Astrocyte of the spinal cord (primary cell): ENCODE data around the gene INO80B.

Experiments
- DNase-seq: peaks from one replicate; pipeline ENCODE4 v3.0.0; 2011; ENCODE audit warnings: low read depth, low spot score
- H3K4me3 ChIP-seq: 2 replicates; pipeline ENCODE4 v1.5.1; 2011; ENCODE audit warnings: low read depth, mild to moderate bottlenecking, low read length, moderate library complexity
- in situ Hi-C: cut with HindIII; loops from 2 replicates; pipeline ENCODE4 v1.10.0; 2017; ENCODE audit warnings: low sequenced_read_pairs
- TF ChIP-seq, protein P1 (sequence below): IDR thresholded peaks from 2 replicates; pipeline ENCODE4 v1.5.1; 2012; ENCODE audit warnings: low read depth, mild to moderate bottlenecking, low read length, inconsistent platforms

Gene INO80B

DNA sequence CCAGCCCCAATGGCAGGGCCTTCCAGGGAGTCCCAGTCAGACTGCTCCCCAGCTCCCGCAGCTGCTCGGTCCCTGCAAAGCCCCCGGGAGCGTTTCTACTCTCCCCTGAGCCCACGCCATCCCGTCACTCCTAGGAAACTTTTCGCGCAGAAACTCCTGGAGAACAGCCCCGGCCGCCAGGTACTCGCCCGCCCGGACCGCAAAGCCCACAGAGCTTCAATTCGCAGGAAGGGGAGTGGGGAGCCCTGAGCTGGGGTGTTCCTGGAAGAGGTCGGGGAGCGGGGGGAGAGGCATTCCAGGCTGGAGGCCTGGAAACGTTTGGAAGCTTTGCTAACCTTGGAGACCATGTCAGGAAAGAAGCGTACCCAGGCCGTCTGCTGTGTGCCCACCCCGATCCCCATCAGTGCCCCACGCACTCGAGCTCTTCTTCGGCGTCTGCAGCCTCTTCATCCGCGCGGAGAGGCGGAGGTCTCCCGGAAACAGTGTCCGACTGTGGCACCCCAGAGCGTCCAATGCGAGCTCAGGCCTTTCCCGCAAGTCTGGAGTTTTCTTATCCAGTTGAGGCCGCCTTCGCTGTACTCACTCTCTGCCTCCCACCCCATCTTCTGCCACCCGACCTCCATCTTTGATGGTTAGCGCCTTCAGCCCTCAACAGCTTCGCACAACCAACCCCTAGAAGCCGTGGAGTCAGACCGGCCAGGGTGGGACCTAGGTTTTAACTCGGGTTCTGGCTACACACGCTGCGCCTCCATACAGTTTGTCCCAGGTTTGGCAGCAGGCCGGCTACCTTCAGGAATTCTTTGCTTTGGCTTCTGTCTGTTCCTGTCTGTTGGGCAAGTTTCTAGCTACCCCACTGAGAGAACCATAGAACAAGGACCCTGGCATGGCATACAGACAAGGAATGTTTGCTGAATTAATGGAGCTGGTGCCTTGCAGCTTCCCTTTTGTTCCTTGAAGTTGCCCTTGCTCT lies 48.9 kb downstream of the INO80B start:
- DNase-seq: no peak
- TF ChIP-seq, protein P1, sequence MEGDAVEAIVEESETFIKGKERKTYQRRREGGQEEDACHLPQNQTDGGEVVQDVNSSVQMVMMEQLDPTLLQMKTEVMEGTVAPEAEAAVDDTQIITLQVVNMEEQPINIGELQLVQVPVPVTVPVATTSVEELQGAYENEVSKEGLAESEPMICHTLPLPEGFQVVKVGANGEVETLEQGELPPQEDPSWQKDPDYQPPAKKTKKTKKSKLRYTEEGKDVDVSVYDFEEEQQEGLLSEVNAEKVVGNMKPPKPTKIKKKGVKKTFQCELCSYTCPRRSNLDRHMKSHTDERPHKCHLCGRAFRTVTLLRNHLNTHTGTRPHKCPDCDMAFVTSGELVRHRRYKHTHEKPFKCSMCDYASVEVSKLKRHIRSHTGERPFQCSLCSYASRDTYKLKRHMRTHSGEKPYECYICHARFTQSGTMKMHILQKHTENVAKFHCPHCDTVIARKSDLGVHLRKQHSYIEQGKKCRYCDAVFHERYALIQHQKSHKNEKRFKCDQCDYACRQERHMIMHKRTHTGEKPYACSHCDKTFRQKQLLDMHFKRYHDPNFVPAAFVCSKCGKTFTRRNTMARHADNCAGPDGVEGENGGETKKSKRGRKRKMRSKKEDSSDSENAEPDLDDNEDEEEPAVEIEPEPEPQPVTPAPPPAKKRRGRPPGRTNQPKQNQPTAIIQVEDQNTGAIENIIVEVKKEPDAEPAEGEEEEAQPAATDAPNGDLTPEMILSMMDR: no peak
- H3K4me3 ChIP-seq: peak overlapping the region; percentile 42
- in situ Hi-C loops: no loop called here

DNA sequence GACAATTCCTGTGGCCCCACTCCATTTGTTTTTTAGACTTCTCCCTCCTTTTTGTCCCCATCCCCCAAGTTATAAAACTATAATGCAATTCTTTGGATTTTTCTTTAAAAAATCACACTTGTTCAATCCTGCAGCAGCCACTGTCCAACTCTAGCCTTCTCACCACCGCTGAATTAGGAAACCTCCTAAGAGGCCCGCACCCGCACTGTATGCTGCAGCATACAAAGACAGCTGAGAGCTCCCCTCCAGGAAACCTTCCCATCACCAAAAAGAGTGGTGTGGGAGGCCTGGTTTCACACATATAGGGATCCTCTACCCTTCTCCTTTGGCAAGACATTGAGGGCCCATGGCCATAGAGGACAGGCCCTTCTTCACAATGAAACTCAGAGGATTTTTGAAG lies 49.7 kb downstream of the INO80B start:
- no peak overlapping the region for H3K4me3 ChIP-seq
- no peak for DNase-seq
- in situ Hi-C loops: no loop called here
- TF ChIP-seq, protein P1: no peak

DNA sequence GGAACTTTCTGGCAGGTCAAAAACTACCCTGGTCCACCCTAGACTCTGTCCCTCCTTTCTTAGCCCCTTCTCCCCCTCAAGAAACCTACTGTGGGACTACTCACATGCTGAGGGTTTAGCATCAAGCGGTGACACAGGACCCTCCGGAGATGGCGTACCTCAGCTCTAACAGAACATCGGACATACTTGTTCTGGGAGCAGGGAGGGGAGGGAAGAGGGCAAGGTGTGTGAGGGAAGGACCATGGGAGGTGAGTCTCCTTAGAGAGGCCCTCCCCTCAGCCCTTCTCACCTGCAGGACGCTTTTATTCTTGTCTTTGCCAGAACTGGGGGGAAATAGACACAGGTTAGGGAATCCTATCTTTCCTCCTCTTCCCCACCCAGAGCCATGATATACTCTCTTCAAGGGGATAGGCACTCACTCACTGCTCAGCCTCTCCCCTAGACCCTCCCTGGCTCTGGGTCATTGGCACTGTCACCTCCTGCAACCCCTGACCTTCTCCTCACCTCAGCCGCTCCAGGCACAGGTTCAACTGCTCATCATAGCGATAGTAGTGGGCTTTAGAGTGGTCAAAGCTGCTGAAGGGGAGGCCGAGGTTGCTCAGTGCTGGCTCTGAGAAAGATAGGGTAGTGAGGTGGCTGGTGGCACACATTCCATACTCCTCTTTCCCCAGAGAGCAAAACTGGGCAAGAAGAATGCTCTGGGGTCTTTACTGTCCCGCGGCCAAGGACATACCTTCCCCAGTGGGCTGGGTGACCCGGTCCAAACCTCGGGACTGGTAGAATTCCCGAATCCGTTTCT lies 50.8 kb downstream of the INO80B start:
- DNase-seq: no peak
- no peak overlapping the region for H3K4me3 ChIP-seq
- TF ChIP-seq, protein P1: no peak
- in situ Hi-C loops: no loop called here

DNA sequence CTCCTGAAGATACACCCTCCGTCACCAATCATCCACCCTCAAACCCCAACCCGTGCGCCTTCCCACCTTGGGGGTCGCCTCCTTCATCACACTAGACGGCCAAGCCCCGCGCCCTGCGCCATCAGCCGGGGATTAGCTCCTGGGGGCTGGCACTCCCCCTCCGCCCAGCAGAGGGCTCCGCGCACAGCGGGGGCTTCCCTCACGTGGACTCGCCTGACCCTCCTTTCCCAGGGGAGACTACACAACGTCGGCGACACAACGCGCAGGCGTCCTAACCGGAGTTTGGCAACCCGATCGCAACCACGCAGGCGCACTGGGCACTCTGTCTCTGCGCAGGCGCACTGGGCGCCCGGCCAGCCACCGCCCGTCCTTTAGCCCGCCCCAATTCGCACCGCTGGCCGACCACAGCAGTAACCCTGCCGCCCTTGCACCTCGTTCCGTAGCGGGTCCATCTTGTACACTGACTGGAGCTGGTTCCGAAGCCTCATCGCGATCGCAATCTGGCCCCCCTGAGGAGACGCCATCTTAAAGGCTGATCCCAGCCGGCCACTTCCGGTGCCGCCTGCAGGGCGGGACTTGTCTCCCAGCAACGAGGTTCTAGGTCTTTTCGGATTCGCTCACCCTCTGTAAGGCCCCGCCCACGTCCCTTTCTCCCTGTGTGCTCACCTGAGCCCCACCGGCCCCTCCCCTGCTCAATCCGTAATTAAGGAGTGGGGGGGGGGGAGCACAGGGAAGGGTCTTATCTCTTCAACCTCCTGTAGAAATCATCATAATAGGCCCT lies 52.4 kb downstream of the INO80B start, which contains the start of gene PCGF1:
PCGF1 (minus strand) TSS at position 551 of the 781 bp plus-strand sequence; CDS start at position 524, 27 bp downstream.
- H3K4me3 ChIP-seq: peak within 1 kb of the TSS; percentile 97
- TF ChIP-seq, protein P1: peak; percentile 42
- in situ Hi-C loops: no loop called here
- DNase-seq: peak; percentile 98
